IMR-90 (cell line): Measurements from ENCODE around the gene NEIL3. TPM values are rescaled to one million over a fixed set of nuclear protein-coding genes. Genes with fewer than 3 reads are reported as not detected.

Experiments used
- ATAC-seq: fragments of 200-7000 bp; cut with Tn5 transposase; 2 replicates; pipeline ENCODE4 v1.9.1; 2020; ENCODE audit warnings: low read depth, mild to moderate bottlenecking, moderate library complexity
- BruUV-seq: library from RNA; stranded (reverse); fragments of 400-500 nt; replicated peaks from 2 replicates; lab custom pipeline; 2021; lab: Mats Ljungman, UMichigan
- CTCF ChIA-PET: fragments of 300-600 bp; formaldehyde crosslinking; extraction: SDS; loops from one replicate; lab custom pipeline; 2021; ENCODE audit warnings: antibody characterized with exemption; lab: Yijun Ruan, JAX
- POLR2A ChIA-PET: fragments of 300-600 bp; sonication (Branson Sonifier 250); formaldehyde crosslinking; loops from one replicate; lab custom pipeline; 2022; ENCODE audit warnings: antibody characterized with exemption; ENCODE audit not compliant: unreplicated experiment; lab: Charles Lee
- DNase-seq: peaks from one replicate; pipeline ENCODE4 v3.0.0; 2013
- H2AFZ ChIP-seq: replicated peaks from 2 replicates; pipeline ENCODE3; 2013; ENCODE audit warnings: low read length, mild to moderate bottlenecking; ENCODE audit not compliant: poor library complexity
- H2AK5ac ChIP-seq: 2 replicates; pipeline ENCODE4 v1.6.1; 2013; ENCODE audit warnings: low read depth, low read length, inconsistent platforms
- H2AK9ac ChIP-seq: replicated peaks from 2 replicates; pipeline ENCODE3; 2013; ENCODE audit warnings: mild to moderate bottlenecking, low read depth, low read length, moderate library complexity; ENCODE audit not compliant: poor library complexity
- H2BK120ac ChIP-seq: 2 replicates; pipeline ENCODE4 v1.6.1; 2013; ENCODE audit warnings: low read depth, low read length, inconsistent platforms
- H2BK15ac ChIP-seq: 3 replicates; pipeline ENCODE4 v1.6.1; 2013; ENCODE audit warnings: low read depth, low read length, inconsistent platforms
- H2BK20ac ChIP-seq: 2 replicates; pipeline ENCODE4 v1.6.1; 2013; ENCODE audit warnings: low read depth, mild to moderate bottlenecking, inconsistent platforms, low read length, moderate library complexity
- H2BK5ac ChIP-seq: 2 replicates; pipeline ENCODE4 v1.6.1; 2013; ENCODE audit warnings: mild to moderate bottlenecking, low read depth, low read length, inconsistent platforms; ENCODE audit not compliant: poor library complexity, severe bottlenecking
- H3K14ac ChIP-seq: replicated peaks from 2 replicates; pipeline ENCODE4 v1.6.1; 2013; ENCODE audit warnings: low read depth, low read length, inconsistent platforms
- H3K18ac ChIP-seq: 2 replicates; pipeline ENCODE4 v1.6.1; 2013; ENCODE audit warnings: low read depth, low read length, control low read depth
- H3K23ac ChIP-seq: 2 replicates; pipeline ENCODE4 v1.6.1; 2013; ENCODE audit warnings: low read depth, low read length, inconsistent platforms
- H3K27ac ChIP-seq: 2 replicates; pipeline ENCODE4 v1.5.1; 2013; ENCODE audit warnings: mild to moderate bottlenecking, control low read depth, low read length; ENCODE audit not compliant: insufficient read depth
- H3K27me3 ChIP-seq: 2 replicates; pipeline ENCODE4 v1.6.1; 2013; ENCODE audit warnings: low read length; ENCODE audit not compliant: control insufficient read depth, insufficient read depth
- H3K36me3 ChIP-seq: 2 replicates; pipeline ENCODE4 v1.6.1; 2013; ENCODE audit warnings: low read length, mixed read lengths; ENCODE audit not compliant: control insufficient read depth, insufficient read depth
- H3K4ac ChIP-seq: 2 replicates; pipeline ENCODE4 v1.6.1; 2013; ENCODE audit warnings: low read depth, low read length, inconsistent platforms
- H3K4me1 ChIP-seq: 2 replicates; pipeline ENCODE4 v1.6.1; 2013; ENCODE audit warnings: low read length, mixed read lengths; ENCODE audit not compliant: control insufficient read depth, insufficient read depth
- H3K4me2 ChIP-seq: 2 replicates; pipeline ENCODE4 v1.6.1; 2013; ENCODE audit warnings: low read depth, mild to moderate bottlenecking, control low read depth, low read length, moderate library complexity
- H3K4me3 ChIP-seq: 2 replicates; pipeline ENCODE4 v1.5.1; 2013; ENCODE audit warnings: low read depth, mild to moderate bottlenecking, control low read depth, low read length, moderate library complexity; ENCODE audit not compliant: insufficient read depth
- H3K56ac ChIP-seq: 2 replicates; pipeline ENCODE4 v1.6.1; 2013; ENCODE audit warnings: low read length, inconsistent platforms; ENCODE audit not compliant: insufficient read depth; ENCODE audit errors: extremely low read depth
- H3K79me1 ChIP-seq, 2 experiments: 2 replicates each; pipeline ENCODE4 v1.6.1; 2013; ENCODE audit warnings: low read length in 2 of 2, inconsistent platforms in 1 of 2, low read depth in 1 of 2
- H3K9ac ChIP-seq: 2 replicates; pipeline ENCODE4 v1.6.1; 2013; ENCODE audit warnings: low read depth, low read length, control low read depth
- H3K9me1 ChIP-seq: 2 replicates; pipeline ENCODE4 v1.6.1; 2013; ENCODE audit warnings: low read length, inconsistent platforms; ENCODE audit not compliant: insufficient read depth
- H3K9me3 ChIP-seq: 2 replicates; pipeline ENCODE4 v1.6.1; 2013; ENCODE audit warnings: low read length; ENCODE audit not compliant: control insufficient read depth, insufficient read depth
- H4K20me1 ChIP-seq: 2 replicates; pipeline ENCODE4 v1.6.1; 2013; ENCODE audit warnings: low read length, inconsistent platforms; ENCODE audit not compliant: insufficient read depth
- H4K5ac ChIP-seq: 2 replicates; pipeline ENCODE4 v1.6.1; 2013; ENCODE audit warnings: mild to moderate bottlenecking, low read depth, low read length, control low read depth
- H4K8ac ChIP-seq, 2 experiments: 2 replicates each; pipeline ENCODE4 v1.6.1; 2013; ENCODE audit warnings: low read depth in 2 of 2, low read length in 2 of 2, control low read depth in 1 of 2, inconsistent platforms in 1 of 2
- H4K91ac ChIP-seq: 2 replicates; pipeline ENCODE4 v1.6.1; 2013; ENCODE audit warnings: low read depth, low read length, inconsistent platforms; ENCODE audit not compliant: insufficient read depth
- BHLHE40 ChIP-seq: fragments of 150-350 bp; IDR thresholded peaks from 2 replicates; pipeline ENCODE4 v1.6.1; 2016; ENCODE audit warnings: mild to moderate bottlenecking, low read depth, low read length
- CEBPB ChIP-seq: IDR thresholded peaks from 2 replicates; pipeline ENCODE4 v1.6.1; 2012; ENCODE audit warnings: low read depth, low read length, improper control_type of control experiment
- FOS ChIP-seq: fragments of 150-350 bp; IDR thresholded peaks from 2 replicates; pipeline ENCODE4 v1.6.1; 2016; ENCODE audit warnings: low read depth, low read length
- MAFK ChIP-seq: IDR thresholded peaks from 2 replicates; pipeline ENCODE4 v1.6.1; 2012; ENCODE audit warnings: low read depth, low read length, improper control_type of control experiment
- MAZ ChIP-seq: IDR thresholded peaks from 2 replicates; pipeline ENCODE4 v1.6.1; 2012; ENCODE audit warnings: low read depth, mild to moderate bottlenecking, low read length, improper control_type of control experiment, moderate library complexity, borderline replicate concordance
- MXI1 ChIP-seq: IDR thresholded peaks from 2 replicates; pipeline ENCODE4 v1.6.1; 2012; ENCODE audit warnings: low read depth, mild to moderate bottlenecking, low read length, moderate library complexity, borderline replicate concordance
- NFE2L2 ChIP-seq: fragments of 150-350 bp; IDR thresholded peaks from 2 replicates; pipeline ENCODE4 v1.6.1; 2016; ENCODE audit warnings: low read depth, mild to moderate bottlenecking, low read length
- POLR2A ChIP-seq: IDR thresholded peaks from 2 replicates; pipeline ENCODE4 v1.6.1; 2012; ENCODE audit warnings: mild to moderate bottlenecking, low read depth, low read length
- RCOR1 ChIP-seq: IDR thresholded peaks from 2 replicates; pipeline ENCODE4 v1.6.1; 2012; ENCODE audit warnings: mild to moderate bottlenecking, low read length, improper control_type of control experiment; ENCODE audit not compliant: insufficient replicate concordance
- RFX5 ChIP-seq: IDR thresholded peaks from 2 replicates; pipeline ENCODE4 v1.8.0; 2012; ENCODE audit warnings: low read depth, mild to moderate bottlenecking, low read length, moderate library complexity
- SMC3 ChIP-seq: fragments of 150-350 bp; IDR thresholded peaks from 2 replicates; pipeline ENCODE4 v1.6.1; 2016; ENCODE audit warnings: low read depth, mild to moderate bottlenecking, antibody characterized with exemption, low read length, moderate library complexity
- WGBS, 2 experiments: methylation state at CpG; one replicate each; pipeline versions ENCODE4 v1.1.5 to v1.1.7; 2013; ENCODE audit warnings: missing lambda C conversion rate in 2 of 2; ENCODE audit not compliant: insufficient read length in 1 of 2; ENCODE audit errors: extremely low coverage in 2 of 2; 5-methylcytosine and 5-hydroxymethylcytosine counted together
- dilution Hi-C: fragments of 300-500 bp; cut with HindIII; formaldehyde crosslinking; loops from one replicate; pipeline ENCODE4 v1.14.3; 2018; ENCODE audit warnings: low sequenced_read_pairs; ENCODE audit not compliant: unreplicated experiment
- in situ Hi-C: fragments of 300-500 bp; cut with MboI; formaldehyde crosslinking; loops from 3 replicates; pipeline ENCODE4 v1.14.3; 2019; ENCODE audit warnings: low sequenced_read_pairs, inconsistent platforms, mixed read lengths
- intact Hi-C: fragments of 100-400 bp; cut with micrococcal nuclease; formaldehyde crosslinking; loops from 2 replicates; pipeline ENCODE4 v1.10.0; 2022
- polyA plus RNA-seq, 3 experiments: library from polyadenylated mRNA; depleted of rRNA; stranded (reverse); fragments of >200 nt; gene quantifications; 2 replicates each; pipeline ENCODE4 v1.2.3, GENCODE V29; 2012; ENCODE audit warnings: low replicate concordance in 1 of 3
- total RNA-seq: library from RNA; depleted of rRNA; stranded (reverse); fragments of >200 nt; gene quantifications from 2 replicates; pipeline ENCODE4 v1.2.3, GENCODE V29; 2012
- TF ChIP-seq, protein P1 (sequence below): fragments of 150-350 bp; IDR thresholded peaks from 2 replicates; pipeline ENCODE4 v1.6.1; 2016; ENCODE audit warnings: low read depth, mild to moderate bottlenecking, low read length, moderate library complexity, borderline replicate concordance

The NEIL3 gene
- total and polyA plus RNA-seq, 2 of the 4 experiments (the other 2 are of a cell fraction), result 4.4 to 7.9 TPM

DNA sequence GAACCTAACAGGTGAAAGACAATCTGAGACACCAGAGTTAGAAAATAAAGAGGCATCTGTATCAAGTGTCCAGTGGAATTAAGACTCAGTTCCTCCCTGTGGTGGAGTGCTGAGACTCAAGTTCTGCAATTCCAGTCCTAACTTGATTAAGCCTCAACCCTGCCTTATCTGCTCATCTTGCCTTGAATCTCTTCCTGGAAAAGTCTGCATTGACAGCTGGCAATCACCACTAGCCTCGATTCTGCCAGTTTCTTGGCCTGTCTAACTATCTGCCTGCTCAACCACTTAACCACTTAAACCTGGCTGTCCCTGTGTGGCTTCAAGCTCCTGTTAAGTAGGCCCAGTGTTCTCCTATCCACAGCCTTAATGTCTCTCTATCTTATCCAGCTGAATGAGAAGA lies 22.4 kb upstream of the NEIL3 start:
- TF ChIP-seq MAFK, result no peak
- TF ChIP-seq SMC3, result no peak
- TF ChIP-seq RCOR1, result no peak
- no peak for TF ChIP-seq MXI1
- no peak for TF ChIP-seq NFE2L2
- no peak for TF ChIP-seq RFX5
- TF ChIP-seq BHLHE40, result no peak
- TF ChIP-seq, protein P1, sequence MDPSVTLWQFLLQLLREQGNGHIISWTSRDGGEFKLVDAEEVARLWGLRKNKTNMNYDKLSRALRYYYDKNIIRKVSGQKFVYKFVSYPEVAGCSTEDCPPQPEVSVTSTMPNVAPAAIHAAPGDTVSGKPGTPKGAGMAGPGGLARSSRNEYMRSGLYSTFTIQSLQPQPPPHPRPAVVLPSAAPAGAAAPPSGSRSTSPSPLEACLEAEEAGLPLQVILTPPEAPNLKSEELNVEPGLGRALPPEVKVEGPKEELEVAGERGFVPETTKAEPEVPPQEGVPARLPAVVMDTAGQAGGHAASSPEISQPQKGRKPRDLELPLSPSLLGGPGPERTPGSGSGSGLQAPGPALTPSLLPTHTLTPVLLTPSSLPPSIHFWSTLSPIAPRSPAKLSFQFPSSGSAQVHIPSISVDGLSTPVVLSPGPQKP, result no peak
- TF ChIP-seq CEBPB, result no peak
- no peak for TF ChIP-seq FOS
- TF ChIP-seq MAZ, result no peak
- no peak for TF ChIP-seq POLR2A
- Histone ChIP-seq H4K5ac (no peak overlapping the region), H3K9me3 (no peaks in the 10 kb centered on the region), H3K56ac (no peak overlapping the region), H3K36me3 (no peaks in the 10 kb centered on the region), H3K4me1 (peaks cover 3% of the 10 kb centered on the region), H4K91ac (no peak overlapping the region), H3K79me1 (no peaks in the 10 kb centered on the region), H2BK5ac (no peak overlapping the region), H3K14ac (no peak overlapping the region), H3K27ac (no peak overlapping the region), H3K4ac (no peak overlapping the region), H2AK5ac (no peak overlapping the region), H3K27me3 (no peaks in the 10 kb centered on the region), H2BK120ac (no peak overlapping the region), H2AFZ (no peak overlapping the region), H3K23ac (no peak overlapping the region), H3K4me2 (no peak overlapping the region), H3K4me3 (no peak overlapping the region), H3K9me1 (no peaks in the 10 kb centered on the region), H3K18ac (no peak overlapping the region), H4K20me1 (no peaks in the 10 kb centered on the region), H3K9ac (no peak overlapping the region), H2AK9ac (no peak overlapping the region), H4K8ac (no peak overlapping the region), H2BK15ac (no peak overlapping the region), H2BK20ac (no peak overlapping the region)
- ATAC-seq (no peak), DNase-seq (no peak)
- POLR2A ChIA-PET, result no interaction called here
- WGBS, 2 experiments, result 43% methylated on average over 1 of the region's 1 CpG; no CpG with 5 or more reads in 1 of the 2 experiments
- BruUV-seq, result no TSS peak
- CTCF ChIA-PET, result no interaction called here
- in situ Hi-C loops, result no loop called here
- dilution Hi-C loops, result no loop called here
- intact Hi-C loops, result no loop called here
